ENCODE measurements around the gene HMX2. TPM values are rescaled to one million over a fixed set of nuclear protein-coding genes. Genes with fewer than 3 reads are reported as not detected.

The HMX2 gene
- total and polyA plus RNA-seq, 2 of the 8 experiments (the other 6 are each of a cell fraction or from before 2014, with no cell fraction given) = 2.0 to 2.7 TPM

- H3K9me3 ChIP-seq (ENCODE audit: insufficient read depth in 2 of 2, low read depth in 1 of 2, low read length in 1 of 2) = no peaks in the 10 kb centered on the region
- peak within 1 kb of the TSS; percentile 78 to 94 (median 92) for H3K4me3 ChIP-seq (ENCODE audit: extremely low read depth in 1 of 4, insufficient read depth in 2 of 4, low read depth in 3 of 4, low read length in 4 of 4)
- H3K4me2 ChIP-seq (ENCODE audit: insufficient read depth in 1 of 2, low read depth in 2 of 2, low read length in 2 of 2) = peak within 1 kb of the TSS; percentile 74 to 82
- H3K79me1 ChIP-seq (ENCODE audit: low read depth, low read length) = peaks cover 9% of the 10 kb centered on the region; the same call in 1 of the 2 replicates
- peaks cover 14 to 39% (median 26%) of the 10 kb centered on the region in 4 experiments; a peak in 6 of 7 replicates for H3K27me3 ChIP-seq (replicated peaks in 1 of 4; ENCODE audit: control insufficient read depth in 3 of 4, extremely low read depth in 1 of 4, insufficient read depth in 3 of 4, low read length in 3 of 4)
- no peak within 1 kb of the TSS for H2AFZ ChIP-seq (ENCODE audit: low read length)
- peaks cover 5 to 41% (median 21%) of the 10 kb centered on the region in 4 experiments for H3K36me3 ChIP-seq (ENCODE audit: control insufficient read depth in 2 of 4, insufficient read depth in 4 of 4, low read length in 3 of 4)
- DNase-seq (ENCODE audit: low read depth in 1 of 2, low spot score in 2 of 2) (peak; percentile 87 to 99), FAIRE-seq (peak; percentile 88)
- H4K91ac ChIP-seq (replicated peaks; ENCODE audit: insufficient read length, low read length) = peak within 1 kb of the TSS; percentile 96
- no peak within 1 kb of the TSS; the same call in 1 of the 2 replicates for H2BK12ac ChIP-seq (ENCODE audit: low read depth, low read length)
- WGBS, 2 experiments (ENCODE audit: extremely low coverage in 1 of 2, insufficient coverage in 1 of 2, insufficient read length in 1 of 2, insufficient replicate concordance in 2 of 2, low coverage in 1 of 2, low lambda C conversion rate in 2 of 2, missing lambda C conversion rate in 1 of 2) = 1% methylated on average over 45 of the region's 50 CpGs; no CpG with 5 or more reads in 1 of the 2 experiments
- H2BK120ac ChIP-seq (replicated peaks; ENCODE audit: low read depth, low read length) = peak within 1 kb of the TSS; percentile 51
- H2BK15ac ChIP-seq (ENCODE audit: low read length) = no peak within 1 kb of the TSS; the same call in 1 of the 2 replicates
- H3K23me2 ChIP-seq (ENCODE audit: low read depth, low read length) = peaks cover 19% of the 10 kb centered on the region
- H2BK5ac ChIP-seq (ENCODE audit: low read depth, low read length) = peak within 1 kb of the TSS; percentile 88
- no peak within 1 kb of the TSS for H3K4ac ChIP-seq (replicated peaks; ENCODE audit: insufficient read length, low read depth, low read length)
- H3K79me2 ChIP-seq (ENCODE audit: control insufficient read depth in 1 of 2, insufficient read depth in 2 of 2, low read length in 2 of 2) = peaks cover 16 to 46% of the 10 kb centered on the region in 2 experiments
- peak within 1 kb of the TSS; percentile 25; the same call in 1 of the 2 replicates for H2BK20ac ChIP-seq (ENCODE audit: low read length)
- peak within 1 kb of the TSS; percentile 93; the same call in 1 of the 2 replicates for H4K8ac ChIP-seq (ENCODE audit: extremely low read depth, insufficient read depth, low read length)
- H4K20me1 ChIP-seq (replicated peaks in 1 of 2; ENCODE audit: control insufficient read depth in 1 of 2, insufficient read depth in 2 of 2, low read length in 2 of 2) = peaks cover 10 to 20% of the 10 kb centered on the region in 2 experiments
- peaks cover 4 to 22% (median 14%) of the 10 kb centered on the region in 4 experiments for H3K4me1 ChIP-seq (replicated peaks in 1 of 4; ENCODE audit: control insufficient read depth in 3 of 4, insufficient read depth in 4 of 4, low read length in 3 of 4)
- no peak within 1 kb of the TSS for H3K14ac ChIP-seq (ENCODE audit: insufficient read length)
- peak within 1 kb of the TSS; percentile 84 to 92 (median 86) for H3K9ac ChIP-seq (replicated peaks in 1 of 4; ENCODE audit: extremely low read depth in 1 of 4, low read depth in 3 of 4, low read length in 3 of 4)
- ChIA-PET CTCF (ENCODE audit: partially characterized antibody) (interaction anchor here (0.9 to 2.6 kb wide), 4 partner anchors 15 to 309 kb away, joined by 3 to 7 read pairs (median 4); no protein-coding TSS in a partner anchor), POLR2A (ENCODE audit: partially characterized antibody) (interaction anchor here (0.6 to 4.3 kb wide), 9 partner anchors 9 to 782 kb away, joined by 3 to 22 read pairs (median 3); no protein-coding TSS in a partner anchor)
- H3K56ac ChIP-seq (replicated peaks; ENCODE audit: insufficient read length, low read depth, low read length) = peak within 1 kb of the TSS; percentile 92
- H3K18ac ChIP-seq (ENCODE audit: extremely low read depth, low read length) = peak within 1 kb of the TSS; percentile 97
- H4K5ac ChIP-seq (ENCODE audit: insufficient read length, low read depth, low read length) = peak within 1 kb of the TSS; percentile 87
- H3K23ac ChIP-seq (ENCODE audit: insufficient read length) = no peak within 1 kb of the TSS
- H3K27ac ChIP-seq (ENCODE audit: low read depth, low read length) = peak within 1 kb of the TSS; percentile 83; the same call in 1 of the 2 replicates
- no peak within 1 kb of the TSS for H2AK5ac ChIP-seq (ENCODE audit: low read depth, low read length)
- TF ChIP-seq SP1 (IDR thresholded peaks at IDR 0.05; ENCODE audit: low read depth, low read length) (peak; percentile 96), ZNF274 (IDR thresholded peaks at IDR 0.05; ENCODE audit: borderline replicate concordance, extremely low read depth, low read length) (no peak), CHD1 (IDR thresholded peaks at IDR 0.05; ENCODE audit: low read depth, low read length) (no peak), CHD2 (IDR thresholded peaks at IDR 0.05; ENCODE audit: low read length) (peak; percentile 88), CBX5 (IDR thresholded peaks at IDR 0.05; ENCODE audit: low read depth, low read length) (no peak), RXRA (IDR thresholded peaks at IDR 0.05; ENCODE audit: insufficient read depth, low read depth, low read length) (no peak), ATF2 (IDR thresholded peaks at IDR 0.05; ENCODE audit: low read length) (no peak), JUND (IDR thresholded peaks at IDR 0.05; ENCODE audit: low read length) (no peak), RBBP5 (IDR thresholded peaks at IDR 0.05; ENCODE audit: borderline replicate concordance, low read depth, low read length) (0 out of 2 replicates have a peak, but pooled peaks have one; percentile 55), SP4 (IDR thresholded peaks at IDR 0.05; ENCODE audit: low read length) (peak; percentile 63; the same call in 1 of the 2 replicates), KDM5A (IDR thresholded peaks at IDR 0.05; ENCODE audit: low read length) (no peak; the same call in 1 of the 2 replicates)
Observed at GRCh38 chr10:123154092-123154710, 6.3 kb downstream of the HMX2 start, which contains the start of gene BUB3. Gene BUB3, plus strand, starts transcription at chr10:123154402. Its CDS starts 516 bp downstream, at chr10:123154918.
